Measurements from ENCODE around the gene ZNF366.

Gene ZNF366

GRCh38 chr5:72463449-72464052 is 43.7 kb downstream of the ZNF366 start:
- no peak for DNase-seq

GRCh38 chr5:72460413-72460812 is 46.8 kb downstream of the ZNF366 start:
- DNase-seq: no peak

- DNase-seq: no peak
These were observed 47.3 kb downstream of the ZNF366 start for GRCh38 chr5:72459913-72460312.

- DNase-seq: no peak
These were observed 48.0 kb downstream of the ZNF366 start for GRCh38 chr5:72459089-72459661.

GRCh38 chr5:72458407-72458806 is 48.8 kb downstream of the ZNF366 start:
- DNase-seq: no peak

GRCh38 chr5:72457491-72457890 is 49.7 kb downstream of the ZNF366 start:
- no peak for DNase-seq

- no peak for DNase-seq
These were observed 50.7 kb downstream of the ZNF366 start for GRCh38 chr5:72456391-72457074.

- DNase-seq: no peak
These were observed 51.7 kb downstream of the ZNF366 start for GRCh38 chr5:72455476-72455875.

GRCh38 chr5:72454996-72455395 is 52.2 kb downstream of the ZNF366 start:
- no peak for DNase-seq

GRCh38 chr5:72453246-72453775 is 53.9 kb downstream of the ZNF366 start:
- no peak for DNase-seq

GRCh38 chr5:72452515-72453245 is 54.5 kb downstream of the ZNF366 start:
- no peak for DNase-seq

GRCh38 chr5:72451741-72452505 is 55.3 kb downstream of the ZNF366 start:
- peak in 1 of 2 donors; percentile 19 for DNase-seq

GRCh38 chr5:72448368-72448767 is 58.8 kb downstream of the ZNF366 start:
- no peak for DNase-seq

GRCh38 chr5:72447751-72448150 is 59.5 kb downstream of the ZNF366 start:
- DNase-seq: no peak

- DNase-seq: no peak
These were observed 61.2 kb downstream of the ZNF366 start for GRCh38 chr5:72445969-72446368.

GRCh38 chr5:72443883-72444282 is 63.3 kb downstream of the ZNF366 start:
- no peak for DNase-seq

GRCh38 chr5:72441862-72442540 is 65.2 kb downstream of the ZNF366 start:
- no peak for DNase-seq

GRCh38 chr5:72441094-72441723 is 66.0 kb downstream of the ZNF366 start:
- DNase-seq: no peak

GRCh38 chr5:72440207-72440638 is 67.0 kb downstream of the ZNF366 start:
- no peak for DNase-seq

GRCh38 chr5:72439192-72439591 is 68.0 kb downstream of the ZNF366 start:
- DNase-seq: no peak

- no peak for DNase-seq
These were observed 69.1 kb downstream of the ZNF366 start for GRCh38 chr5:72438141-72438540.

Data from CD4-positive, alpha-beta T cell treated with Interleukin-4 for 1 hour (primary cell).